NK-92 (cell line): ENCODE results near the gene ATOSB.

Experiments used
- DNase-seq: peaks from one replicate; lab custom pipeline; 2025; ENCODE audit not compliant: unreplicated experiment; lab: John Stamatoyannopoulos, UW

ATOSB gene

GRCh38 chr9:35114113-35114839, 1.4 kb downstream of the ATOSB start:
- DNase-seq: no peak

GRCh38 chr9:35112257-35113020, 3.2 kb downstream of the ATOSB start:
- no peak for DNase-seq

- peak; percentile 80 for DNase-seq
Observed at GRCh38 chr9:35111001-35111933, 4.4 kb downstream of the ATOSB start.

GRCh38 chr9:35110327-35110761, 5.3 kb downstream of the ATOSB start:
- no peak for DNase-seq

- DNase-seq: no peak
Observed at GRCh38 chr9:35108946-35109575, 6.6 kb downstream of the ATOSB start.

- DNase-seq: no peak
Observed at GRCh38 chr9:35108461-35108860, 7.2 kb downstream of the ATOSB start.

GRCh38 chr9:35107297-35108290, 8.1 kb downstream of the ATOSB start:
- no peak for DNase-seq

- DNase-seq: no peak
Observed at GRCh38 chr9:35106343-35106730, 9.3 kb downstream of the ATOSB start.

GRCh38 chr9:35105571-35106342, 9.9 kb downstream of the ATOSB start:
- no peak for DNase-seq

GRCh38 chr9:35105126-35105525, 10.5 kb downstream of the ATOSB start:
- no peak for DNase-seq

GRCh38 chr9:35104586-35104985, 11.1 kb downstream of the ATOSB start:
- no peak for DNase-seq

GRCh38 chr9:35103660-35104191, 11.9 kb downstream of the ATOSB start:
- no peak for DNase-seq

GRCh38 chr9:35102769-35103659, 12.6 kb downstream of the ATOSB start, which contains the start of gene STOML2:
Gene STOML2 (minus strand): TSS chr9:35103131. CDS start chr9:35103094, 37 bp downstream.
- peak; percentile 48 for DNase-seq

GRCh38 chr9:35102465-35102768, 13.2 kb downstream of the ATOSB start:
- no peak for DNase-seq

- DNase-seq: no peak
Observed at GRCh38 chr9:35097573-35097972, 18.1 kb downstream of the ATOSB start.

- DNase-seq: no peak
Observed at GRCh38 chr9:35096035-35096849, 19.4 kb downstream of the ATOSB start, which contains the start of gene PIGO. Gene PIGO (minus strand): TSS chr9:35096591. CDS start chr9:35095565, 1,026 bp downstream.

GRCh38 chr9:35091536-35091935, 24.1 kb downstream of the ATOSB start:
- no peak for DNase-seq
